ENCODE data around the gene OR2M7. TPM values are rescaled to one million over a fixed set of nuclear protein-coding genes. Genes with fewer than 3 reads are reported as not detected.

OR2M7 gene
- total and polyA plus RNA-seq, 2 of the 8 experiments (the other 6 are each of a cell fraction or from before 2014, with no cell fraction given), result not detected

GRCh38 chr1:248373761-248374160 lies 49.4 kb upstream of the OR2M7 start:
- DNase-seq (ENCODE audit: low read depth in 1 of 2, low spot score in 2 of 2), result no peak
- POLR2A ChIA-PET (ENCODE audit: partially characterized antibody), result no interaction called here

More at GRCh38 chr1:248373761-248374160, 49.4 kb upstream of the OR2M7 start:
- no peak overlapping the region for H3K27ac ChIP-seq (ENCODE audit: low read depth, low read length)
- no peak overlapping the region for H4K8ac ChIP-seq (ENCODE audit: extremely low read depth, insufficient read depth, low read length)
- WGBS, 2 experiments (ENCODE audit: extremely low coverage in 1 of 2, insufficient coverage in 1 of 2, insufficient read length in 1 of 2, insufficient replicate concordance in 2 of 2, low coverage in 1 of 2, low lambda C conversion rate in 2 of 2, missing lambda C conversion rate in 1 of 2), result 71% methylated on average over 4 of the region's 4 CpGs; no CpG with 5 or more reads in 1 of the 2 experiments
- peaks cover 59 to 66% of the 10 kb centered on the region in 2 experiments for H3K9me3 ChIP-seq (ENCODE audit: insufficient read depth in 2 of 2, low read depth in 1 of 2, low read length in 1 of 2)
- no peaks in the 10 kb centered on the region for H3K79me1 ChIP-seq (ENCODE audit: low read depth, low read length)
- H2BK12ac ChIP-seq (ENCODE audit: low read depth, low read length), result no peak overlapping the region
- H3K79me2 ChIP-seq (ENCODE audit: control insufficient read depth in 1 of 2, insufficient read depth in 2 of 2, low read length in 2 of 2), result no peaks in the 10 kb centered on the region
- no peaks in the 10 kb centered on the region for H3K4me1 ChIP-seq (replicated peaks in 1 of 4; ENCODE audit: control insufficient read depth in 3 of 4, insufficient read depth in 4 of 4, low read length in 3 of 4)
- H3K18ac ChIP-seq (ENCODE audit: extremely low read depth, low read length), result no peak overlapping the region
- no peak overlapping the region for H3K4ac ChIP-seq (replicated peaks; ENCODE audit: insufficient read length, low read depth, low read length)
- no peak overlapping the region for H3K4me3 ChIP-seq (ENCODE audit: extremely low read depth in 1 of 4, insufficient read depth in 2 of 4, low read depth in 3 of 4, low read length in 4 of 4)
- H3K36me3 ChIP-seq (ENCODE audit: control insufficient read depth in 2 of 4, insufficient read depth in 4 of 4, low read length in 3 of 4), result no peaks in the 10 kb centered on the region
- H2BK20ac ChIP-seq (ENCODE audit: low read length), result no peak overlapping the region
- H3K9ac ChIP-seq (replicated peaks in 1 of 4; ENCODE audit: extremely low read depth in 1 of 4, low read depth in 3 of 4, low read length in 3 of 4), result no peak overlapping the region
- H2BK5ac ChIP-seq (ENCODE audit: low read depth, low read length), result no peak overlapping the region
- no peak overlapping the region for H4K5ac ChIP-seq (ENCODE audit: insufficient read length, low read depth, low read length)
- no peak overlapping the region for H4K91ac ChIP-seq (replicated peaks; ENCODE audit: insufficient read length, low read length)
- no peak for FAIRE-seq
- H3K14ac ChIP-seq (ENCODE audit: insufficient read length), result no peak overlapping the region
- H2AFZ ChIP-seq (ENCODE audit: low read length), result no peak overlapping the region
- H2BK120ac ChIP-seq (replicated peaks; ENCODE audit: low read depth, low read length), result no peak overlapping the region
- no peak overlapping the region for H2BK15ac ChIP-seq (ENCODE audit: low read length)
- H3K23me2 ChIP-seq (ENCODE audit: low read depth, low read length), result no peaks in the 10 kb centered on the region
- H3K23ac ChIP-seq (ENCODE audit: insufficient read length), result no peak overlapping the region
- H3K4me2 ChIP-seq (ENCODE audit: insufficient read depth in 1 of 2, low read depth in 2 of 2, low read length in 2 of 2), result no peak overlapping the region
- no peaks in the 10 kb centered on the region for H3K27me3 ChIP-seq (replicated peaks in 1 of 4; ENCODE audit: control insufficient read depth in 3 of 4, extremely low read depth in 1 of 4, insufficient read depth in 3 of 4, low read length in 3 of 4)
- H3K56ac ChIP-seq (replicated peaks; ENCODE audit: insufficient read length, low read depth, low read length), result no peak overlapping the region
- no peak overlapping the region for H2AK5ac ChIP-seq (ENCODE audit: low read depth, low read length)
- CTCF ChIA-PET (ENCODE audit: partially characterized antibody), result no interaction called here
- no peaks in the 10 kb centered on the region for H4K20me1 ChIP-seq (replicated peaks in 1 of 2; ENCODE audit: control insufficient read depth in 1 of 2, insufficient read depth in 2 of 2, low read length in 2 of 2)
- TF ChIP-seq KDM4A (IDR thresholded peaks at IDR 0.05; ENCODE audit: low read depth, low read length, severe bottlenecking) (no peak), ATF2 (IDR thresholded peaks at IDR 0.05; ENCODE audit: low read length) (no peak), SIX5 (IDR thresholded peaks at IDR 0.05; ENCODE audit: low read depth, low read length) (no peak), BACH1 (IDR thresholded peaks at IDR 0.05; ENCODE audit: low read length) (no peak), NRF1 (IDR thresholded peaks at IDR 0.05; ENCODE audit: low read depth, low read length) (no peak), CHD2 (IDR thresholded peaks at IDR 0.05; ENCODE audit: low read length) (no peak), CHD1 (IDR thresholded peaks at IDR 0.05; ENCODE audit: low read depth, low read length) (no peak), SIN3A (conservative IDR thresholded peaks at IDR 0.05 in 1 of 2, IDR thresholded peaks at IDR 0.05 in 1 of 2; ENCODE audit: low read depth in 1 of 2, low read length in 2 of 2) (no peak), GABPA (IDR thresholded peaks at IDR 0.05; ENCODE audit: borderline replicate concordance, insufficient read depth, low read length) (no peak), CBX5 (IDR thresholded peaks at IDR 0.05; ENCODE audit: low read depth, low read length) (no peak), TAF7 (optimal IDR thresholded peaks at IDR 0.05; ENCODE audit: borderline replicate concordance, low read depth, low read length) (no peak)
